HPDE6-E6E7 (cell line): ENCODE results near the gene TSC1.
"Not testable (repeated sequence)": the region's sequence is repeated elsewhere in the genome, so short reads cannot be mapped to it uniquely, and the experiment has no call there.

ENCODE experiments used
- DNase-seq: peaks from one replicate; pipeline ENCODE4 v3.0.0; 2011; ENCODE audit warnings: missing footprints; ENCODE audit errors: extremely low spot score

Gene TSC1

DNA sequence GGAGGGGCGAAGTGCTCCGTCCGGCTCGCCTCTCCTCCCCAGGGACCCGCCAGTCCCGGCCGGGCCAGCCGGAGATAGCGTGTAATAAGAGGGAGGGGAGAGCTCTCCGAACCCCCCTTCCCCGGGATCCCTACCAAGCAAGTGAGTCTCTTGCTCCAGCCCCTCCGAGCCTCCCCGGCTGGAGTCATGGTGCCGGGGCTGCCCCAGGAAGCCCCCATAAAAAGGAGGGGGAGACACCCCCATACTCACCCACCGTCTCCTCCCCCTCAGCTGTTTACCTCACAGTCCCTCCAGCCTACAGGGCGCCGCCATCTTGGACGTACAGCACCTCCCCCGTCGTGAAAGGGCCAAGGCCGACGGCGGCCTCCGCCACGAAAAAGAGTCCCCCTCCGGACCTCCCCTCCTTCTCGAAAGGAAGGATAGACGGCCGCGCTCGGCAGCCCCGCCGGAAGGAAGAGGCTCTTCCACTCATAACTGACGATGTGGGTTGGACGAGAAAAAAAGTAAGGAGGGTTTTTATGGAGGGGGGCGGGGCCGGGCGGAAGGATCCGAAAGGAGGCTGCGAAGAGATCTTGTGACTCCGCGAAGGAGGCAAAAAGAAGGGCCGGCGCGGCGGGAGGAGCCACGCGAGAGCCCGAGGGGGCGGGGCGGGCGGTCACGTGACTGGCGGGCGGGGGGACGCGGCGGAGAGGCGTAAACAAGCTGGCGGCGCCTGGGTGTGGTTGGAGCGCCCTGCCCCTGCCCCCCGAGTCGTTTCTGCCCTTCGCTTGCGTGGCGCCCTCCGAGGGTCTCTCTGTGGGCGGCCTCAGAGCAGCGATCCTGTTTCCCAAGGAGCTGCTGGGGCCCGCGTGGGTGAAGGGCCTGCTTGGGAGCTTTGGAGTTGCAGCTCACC is at the start of gene TSC1:
TSC1 (minus strand) TSS at position 323 of the 892 bp plus-strand sequence. CDS start 15,744 bp downstream, outside the sequence.
- DNase-seq, result peak; percentile 84

DNA sequence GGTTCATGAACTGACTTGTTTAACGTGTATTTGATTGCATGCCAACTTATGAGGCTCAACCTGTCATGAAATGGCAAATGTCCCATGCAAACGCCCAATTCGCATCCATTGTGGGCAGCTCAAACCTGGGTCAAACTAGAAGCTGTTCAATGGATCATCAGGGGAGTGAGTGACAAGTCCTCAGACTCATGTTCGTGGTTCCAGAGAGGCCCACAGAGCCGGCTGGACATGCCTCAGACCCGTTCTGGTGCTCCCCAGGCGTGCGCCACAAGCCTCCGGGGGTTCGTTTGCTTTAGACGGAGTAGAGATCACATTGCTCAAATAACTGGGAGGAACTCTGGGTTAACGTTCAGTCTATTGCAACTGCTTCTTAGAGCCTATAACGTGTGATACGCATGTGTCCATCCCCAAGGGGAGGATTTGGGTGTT is 49.1 kb upstream of the TSC1 start:
- DNase-seq, result no peak

GRCh38 chr9:132991351-132992300 is 47.2 kb upstream of the TSC1 start:
- no peak for DNase-seq

- DNase-seq, result no peak
Observed at GRCh38 chr9:132990781-132991180, 46.4 kb upstream of the TSC1 start.

DNA sequence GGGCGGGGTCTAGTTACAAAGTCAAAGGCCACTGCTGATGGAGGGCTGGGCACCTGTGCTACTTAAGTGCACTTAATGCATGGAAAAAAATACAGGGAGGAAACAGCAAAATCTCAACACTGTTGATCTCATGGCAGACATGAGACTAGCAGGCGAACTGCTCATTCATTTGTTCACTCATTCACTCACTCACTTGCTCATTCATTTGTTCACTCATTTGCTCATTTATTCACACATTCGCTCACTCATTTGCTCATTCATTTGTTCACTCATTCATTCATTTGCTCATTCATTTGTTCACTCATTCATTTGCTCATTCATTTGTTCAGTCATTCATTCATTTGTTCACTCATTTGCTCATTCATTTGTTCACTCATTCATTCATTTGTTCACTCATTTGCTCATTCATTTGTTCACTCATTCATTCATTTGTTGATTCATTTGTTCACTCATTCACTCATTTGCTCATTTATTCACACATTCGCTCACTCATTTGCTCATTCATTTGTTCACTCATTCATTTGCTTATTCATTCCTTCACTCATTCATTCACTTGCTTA is 45.7 kb upstream of the TSC1 start:
- not testable (repeated sequence) for DNase-seq

DNA sequence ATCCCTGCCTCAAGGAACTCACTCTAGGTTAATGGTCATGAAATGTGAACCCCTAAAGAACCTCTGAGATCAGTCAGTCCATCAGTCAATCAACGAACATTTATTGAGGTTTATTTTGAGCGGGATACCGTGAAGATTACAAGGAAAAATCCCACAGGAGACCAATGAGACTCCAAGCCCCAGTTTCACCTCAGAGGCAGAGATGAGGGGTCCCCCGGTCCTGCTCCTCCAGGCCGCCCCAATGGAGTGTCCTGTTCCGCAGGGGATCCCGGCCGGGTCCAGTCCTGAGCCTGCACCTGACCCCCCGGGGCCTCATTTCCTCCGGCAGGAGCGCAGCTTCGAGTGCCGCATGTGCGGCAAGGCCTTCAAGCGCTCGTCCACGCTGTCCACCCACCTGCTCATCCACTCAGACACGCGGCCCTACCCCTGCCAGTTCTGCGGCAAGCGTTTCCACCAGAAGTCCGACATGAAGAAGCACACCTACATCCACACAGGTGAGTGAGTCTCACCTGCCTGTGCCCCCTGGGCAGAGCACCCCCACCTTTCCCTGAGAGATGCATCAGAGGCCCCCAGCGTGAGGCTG is 45.1 kb upstream of the TSC1 start:
- no peak for DNase-seq

- DNase-seq, result no peak
Observed at GRCh38 chr9:132989014-132989310, 44.5 kb upstream of the TSC1 start.

- no peak for DNase-seq
Observed at GRCh38 chr9:132988244-132989013, 44.0 kb upstream of the TSC1 start.

DNA sequence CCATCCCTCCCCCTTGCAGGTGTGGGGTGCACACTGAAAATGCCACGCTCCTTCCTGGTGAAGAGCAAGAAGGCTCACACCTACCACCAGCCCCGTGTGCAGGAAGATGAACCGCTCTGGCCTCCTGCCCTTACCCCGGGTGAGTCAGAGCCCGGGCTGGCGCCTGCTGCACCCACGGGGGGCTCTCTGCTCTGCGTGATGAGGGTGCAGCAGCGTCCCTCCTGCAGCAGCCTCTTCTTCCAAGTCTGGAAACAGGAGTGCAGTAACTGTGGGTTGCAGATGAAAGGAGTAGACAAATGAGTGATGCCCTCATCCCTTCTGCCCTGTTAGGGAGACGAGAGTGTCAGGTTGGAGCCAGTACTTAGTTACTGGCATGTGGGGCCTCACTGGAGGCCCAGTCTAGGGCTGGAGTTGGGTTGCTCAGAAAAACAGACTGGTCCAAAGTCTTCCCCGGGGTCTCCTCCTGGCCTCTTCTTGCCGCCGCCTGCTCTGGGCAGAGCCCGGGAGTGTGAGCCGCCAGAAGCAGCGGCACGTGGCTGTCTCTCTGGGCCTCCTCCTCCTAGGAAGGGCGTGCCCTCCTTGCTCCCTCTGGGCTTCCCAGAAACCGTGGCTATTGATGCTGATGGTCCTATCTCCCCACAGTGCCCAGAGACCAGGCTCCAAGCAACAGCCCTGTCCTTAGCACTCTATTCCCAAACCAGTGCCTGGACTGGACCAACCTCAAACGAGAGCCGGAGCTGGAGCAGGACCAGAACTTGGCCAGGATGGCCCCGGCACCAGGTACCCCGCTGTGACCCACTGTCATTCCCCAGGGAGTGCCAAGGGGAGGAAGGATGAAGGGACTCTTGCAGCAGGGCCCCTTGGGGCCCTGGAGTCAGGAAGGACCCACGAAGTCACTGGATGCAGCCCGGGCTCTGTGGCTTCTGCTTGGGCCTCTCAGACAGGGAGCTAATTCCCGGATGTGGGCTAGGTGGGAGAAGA is 42.5 kb upstream of the TSC1 start:
- DNase-seq, result no peak

DNA sequence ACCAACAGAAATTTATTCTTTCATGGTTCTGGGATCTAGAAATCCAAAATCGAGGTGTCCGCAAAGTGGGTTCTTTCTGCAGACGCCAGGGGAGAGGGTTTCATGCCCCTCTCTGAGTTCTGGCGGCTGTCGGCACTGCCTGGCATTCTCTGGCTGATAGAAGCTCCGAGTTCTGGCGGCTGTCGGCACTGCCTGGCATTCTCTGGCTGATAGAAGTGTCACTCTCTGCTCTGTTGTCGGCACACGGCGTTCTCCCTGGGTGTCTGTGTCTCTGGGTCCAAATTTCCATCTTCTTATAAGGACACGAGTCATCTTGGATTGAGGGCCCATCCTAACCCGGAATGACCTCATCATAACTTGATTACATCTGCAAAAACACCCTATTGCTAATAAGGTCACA is 41.7 kb upstream of the TSC1 start:
- no peak for DNase-seq

GRCh38 chr9:132985489-132985888 is 41.1 kb upstream of the TSC1 start:
- DNase-seq, result no peak

GRCh38 chr9:132985071-132985350 is 40.6 kb upstream of the TSC1 start:
- DNase-seq, result no peak

GRCh38 chr9:132984202-132985070 is 40.0 kb upstream of the TSC1 start:
- no peak for DNase-seq

GRCh38 chr9:132983491-132984201 is 39.2 kb upstream of the TSC1 start:
- DNase-seq, result no peak

- DNase-seq, result no peak
Observed at GRCh38 chr9:132982458-132982857, 38.0 kb upstream of the TSC1 start.

- DNase-seq, result no peak
Observed at GRCh38 chr9:132980157-132980556, 35.7 kb upstream of the TSC1 start.

- no peak for DNase-seq
Observed at GRCh38 chr9:132978451-132979131, 34.2 kb upstream of the TSC1 start, which contains the start of gene GFI1B. TSS of gene GFI1B (plus strand) at chr9:132978694. CDS start at chr9:132986679, 7,985 bp downstream.

DNA sequence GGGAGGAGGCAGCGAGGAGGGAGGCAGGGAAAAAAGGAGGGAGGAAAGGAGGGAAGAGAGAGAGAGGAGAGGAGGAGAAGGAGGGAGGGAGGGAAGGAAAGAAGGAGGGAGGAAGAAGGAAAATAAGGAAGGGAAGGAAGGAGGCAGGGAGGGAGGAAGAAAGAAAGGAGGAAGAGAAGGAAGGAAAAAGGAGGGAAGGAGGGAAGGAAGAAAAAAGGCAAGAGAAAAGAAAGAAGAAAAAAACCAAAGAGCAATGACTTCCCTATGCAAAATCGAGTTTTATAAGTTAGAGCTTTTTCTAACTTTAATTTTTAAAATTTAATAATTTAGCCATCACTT is 33.7 kb upstream of the TSC1 start:
- no peak for DNase-seq
